Loucy (cell line): Measurements from ENCODE around the gene AGK.

Experiments
- H2AFZ ChIP-seq: fragments of 200-600 bp; sonication (generic); 2 replicates; pipeline ENCODE4 v1.6.0; 2016; ENCODE audit warnings: antibody characterized with exemption, mild to moderate bottlenecking, low read length, moderate library complexity
- H3F3A ChIP-seq: fragments of 200-600 bp; 2 replicates; pipeline ENCODE4 v1.6.0; 2016; ENCODE audit warnings: antibody characterized with exemption, low read depth, mild to moderate bottlenecking
- H3K27me3 ChIP-seq: fragments of 200-600 bp; sonication (generic); 2 replicates; pipeline ENCODE4 v1.6.1; 2014; ENCODE audit warnings: low read length, mild to moderate bottlenecking; ENCODE audit not compliant: insufficient read depth, poor library complexity, severe bottlenecking
- H3K36me3 ChIP-seq: fragments of 200-600 bp; sonication (generic); 2 replicates; pipeline ENCODE4 v1.6.1; 2016; ENCODE audit warnings: low read length; ENCODE audit not compliant: insufficient read depth
- H3K4me1 ChIP-seq: fragments of 200-600 bp; sonication (generic); 2 replicates; pipeline ENCODE4 v1.5.1; 2014; ENCODE audit warnings: low read length, mild to moderate bottlenecking; ENCODE audit not compliant: insufficient read depth, poor library complexity, severe bottlenecking
- H3K4me2 ChIP-seq: fragments of 200-600 bp; sonication (generic); 2 replicates; pipeline ENCODE4 v1.6.0; 2014; ENCODE audit warnings: antibody characterized with exemption, low read length, low read depth, mild to moderate bottlenecking; ENCODE audit not compliant: poor library complexity, severe bottlenecking
- H3K4me3 ChIP-seq: fragments of 200-600 bp; sonication (generic); 2 replicates; pipeline ENCODE4 v1.5.1; 2014; ENCODE audit warnings: low read length, mild to moderate bottlenecking, mixed read lengths; ENCODE audit not compliant: poor library complexity, severe bottlenecking
- H3K79me2 ChIP-seq: fragments of 200-600 bp; sonication (generic); 2 replicates; pipeline ENCODE4 v1.6.1; 2014; ENCODE audit warnings: low read length; ENCODE audit not compliant: insufficient read depth
- H3K9ac ChIP-seq: fragments of 200-600 bp; sonication (generic); 2 replicates; pipeline ENCODE4 v1.6.0; 2014; ENCODE audit warnings: mild to moderate bottlenecking, low read depth, low read length, moderate library complexity; ENCODE audit not compliant: poor library complexity, severe bottlenecking
- H3K9me2 ChIP-seq: fragments of 200-600 bp; sonication (generic); replicated peaks from 2 replicates; pipeline ENCODE4 v1.6.1; 2016; ENCODE audit warnings: low read depth, low read length, mixed read lengths
- H3K9me3 ChIP-seq: fragments of 200-600 bp; sonication (generic); 2 replicates; pipeline ENCODE4 v1.6.1; 2014; ENCODE audit warnings: mild to moderate bottlenecking, antibody characterized with exemption, low read length, low read depth; ENCODE audit not compliant: insufficient read depth
- H4K20me1 ChIP-seq: fragments of 200-600 bp; sonication (generic); 2 replicates; pipeline ENCODE4 v1.6.0; 2014; ENCODE audit warnings: antibody characterized with exemption, low read length, mild to moderate bottlenecking; ENCODE audit not compliant: insufficient read depth, poor library complexity, severe bottlenecking
- CTCF ChIP-seq: fragments of 200-600 bp; sonication (generic); conservative IDR thresholded peaks from 2 replicates; pipeline ENCODE4 v1.5.1; 2014; ENCODE audit warnings: mild to moderate bottlenecking, antibody characterized with exemption, low read length
- EZH2phosphoT487 ChIP-seq: fragments of 200-600 bp; IDR thresholded peaks from 2 replicates; pipeline ENCODE4 v1.6.1; 2018; ENCODE audit warnings: antibody characterized with exemption, mild to moderate bottlenecking, moderate library complexity, borderline replicate concordance

AGK gene

GRCh38 chr7:141674702-141675101 is 123.5 kb downstream of the AGK start:
- H4K20me1 ChIP-seq, result no peaks in the 10 kb centered on the region
- H3K9ac ChIP-seq, result no peak overlapping the region
- no peak overlapping the region for H3K4me2 ChIP-seq
- no peaks in the 10 kb centered on the region for H3K4me1 ChIP-seq
- H3F3A ChIP-seq, result no peaks in the 10 kb centered on the region
- no peak overlapping the region for H3K4me3 ChIP-seq
- no peaks in the 10 kb centered on the region for H3K79me2 ChIP-seq
- no peaks in the 10 kb centered on the region for H3K9me2 ChIP-seq
- no peaks in the 10 kb centered on the region for H3K9me3 ChIP-seq
- TF ChIP-seq EZH2phosphoT487 (no peak), CTCF (peak; percentile 75)
- H3K36me3 ChIP-seq, result peaks cover 31% of the 10 kb centered on the region; the same call in 1 of the 2 replicates
- H2AFZ ChIP-seq, result no peak overlapping the region
- H3K27me3 ChIP-seq, result no peaks in the 10 kb centered on the region

- Histone ChIP-seq H3K36me3 (peaks cover 35% of the 10 kb centered on the region; the same call in 1 of the 2 replicates), H3K4me1 (no peaks in the 10 kb centered on the region), H3K9me2 (no peaks in the 10 kb centered on the region), H3K9me3 (no peaks in the 10 kb centered on the region), H3F3A (no peaks in the 10 kb centered on the region), H3K79me2 (no peaks in the 10 kb centered on the region), H3K4me2 (no peak overlapping the region), H3K27me3 (no peaks in the 10 kb centered on the region), H2AFZ (no peak overlapping the region), H3K4me3 (no peak overlapping the region), H3K9ac (no peak overlapping the region), H4K20me1 (no peaks in the 10 kb centered on the region)
- TF ChIP-seq CTCF (no peak), EZH2phosphoT487 (no peak)
Observed at GRCh38 chr7:141675436-141676215, 124.4 kb downstream of the AGK start.

- Histone ChIP-seq H4K20me1 (no peaks in the 10 kb centered on the region), H3K36me3 (peaks cover 38% of the 10 kb centered on the region; the same call in 1 of the 2 replicates), H3K27me3 (no peaks in the 10 kb centered on the region), H3K79me2 (no peaks in the 10 kb centered on the region), H3K4me2 (no peak overlapping the region), H3K9me2 (no peaks in the 10 kb centered on the region), H2AFZ (no peak overlapping the region), H3K9me3 (no peaks in the 10 kb centered on the region), H3K4me3 (no peak overlapping the region), H3F3A (no peaks in the 10 kb centered on the region), H3K9ac (no peak overlapping the region), H3K4me1 (no peaks in the 10 kb centered on the region)
- TF ChIP-seq EZH2phosphoT487, result no peak
- no peak for TF ChIP-seq CTCF
Observed at GRCh38 chr7:141676618-141677017, 125.4 kb downstream of the AGK start.
